Calu3 (cell line): ENCODE results near the gene RTRAF. TPM values are rescaled to one million over a fixed set of nuclear protein-coding genes. Genes with fewer than 3 reads are reported as not detected.

Experiments
- BruUV-seq: library from RNA; stranded (reverse); fragments of 400-500 nt; replicated peaks from 2 replicates; lab custom pipeline; 2021; lab: Mats Ljungman, UMichigan
- CTCF ChIA-PET: fragments of 300-600 bp; sonication (Branson Sonifier 250); formaldehyde crosslinking; loops from one replicate; lab custom pipeline; 2022; ENCODE audit warnings: antibody characterized with exemption; lab: Charles Lee
- DNase-seq: peaks from one replicate; pipeline ENCODE4 v3.0.0; 2022
- H3K27ac Mint-ChIP-seq: one replicate; pipeline ENCODE4 v1.8.0; 2022; ENCODE audit warnings: mixed read lengths; ENCODE audit not compliant: unreplicated experiment
- H3K27me3 Mint-ChIP-seq: one replicate; pipeline ENCODE4 v1.8.0; 2022; ENCODE audit warnings: mixed read lengths; ENCODE audit not compliant: unreplicated experiment
- H3K36me3 Mint-ChIP-seq: one replicate; pipeline ENCODE4 v1.8.0; 2022; ENCODE audit warnings: mild to moderate bottlenecking, moderate library complexity, mixed read lengths; ENCODE audit not compliant: insufficient read depth, unreplicated experiment
- H3K4me1 Mint-ChIP-seq: one replicate; pipeline ENCODE4 v1.8.0; 2022; ENCODE audit warnings: mild to moderate bottlenecking, low read depth, mixed read lengths; ENCODE audit not compliant: unreplicated experiment
- H3K4me3 Mint-ChIP-seq: one replicate; pipeline ENCODE4 v1.8.0; 2022; ENCODE audit warnings: mild to moderate bottlenecking, low read depth, moderate library complexity, mixed read lengths; ENCODE audit not compliant: unreplicated experiment
- H3K9me3 Mint-ChIP-seq: one replicate; pipeline ENCODE4 v1.8.0; 2022; ENCODE audit warnings: low read depth, mixed read lengths; ENCODE audit not compliant: unreplicated experiment
- intact Hi-C: fragments of 100-400 bp; cut with micrococcal nuclease; formaldehyde crosslinking; loops from one replicate; pipeline ENCODE4 v1.10.0; 2022; ENCODE audit not compliant: unreplicated experiment
- total RNA-seq: library from RNA; stranded (reverse); gene quantifications from 2 replicates; pipeline ENCODE4 v1.2.3, GENCODE V29; 2022
- TF ChIP-seq, protein P1 (sequence below): fragments of 200-600 bp; IDR thresholded peaks from one replicate; pipeline ENCODE4 v1.8.0; 2022; ENCODE audit warnings: antibody characterized with exemption; ENCODE audit not compliant: unreplicated experiment

RTRAF gene
- total RNA-seq, 1 experiment from 2014 or later, result 164 TPM

DNA sequence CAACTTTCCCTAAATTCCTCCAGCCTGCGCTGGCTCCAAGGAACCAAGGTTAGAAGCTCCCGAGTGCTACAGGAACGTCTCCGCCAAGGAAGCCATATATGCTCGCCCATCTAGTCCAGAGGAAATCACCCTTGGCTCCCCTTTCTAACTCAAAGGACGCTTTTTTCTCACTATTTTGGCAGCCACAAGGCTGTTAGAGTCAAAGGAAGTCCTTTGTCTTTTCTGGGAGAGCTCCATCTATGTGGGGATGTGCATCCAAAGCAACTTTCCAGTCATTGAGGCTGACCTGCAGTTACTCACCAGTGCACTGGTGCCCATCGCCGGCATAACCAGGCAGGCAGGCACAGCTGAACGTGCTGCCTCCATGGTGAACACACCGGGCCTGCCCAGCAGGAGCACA, 37.6 kb downstream of the RTRAF start:
- no peaks in the 10 kb centered on the region for H3K36me3 Mint-ChIP-seq
- H3K4me1 Mint-ChIP-seq, result no peaks in the 10 kb centered on the region
- no peak overlapping the region for H3K4me3 Mint-ChIP-seq
- no peak for DNase-seq
- no TSS peak for BruUV-seq
- H3K27me3 Mint-ChIP-seq, result peaks cover under 1% of the 10 kb centered on the region
- H3K9me3 Mint-ChIP-seq, result no peaks in the 10 kb centered on the region
- intact Hi-C loops, result no loop called here
- TF ChIP-seq, protein P1, sequence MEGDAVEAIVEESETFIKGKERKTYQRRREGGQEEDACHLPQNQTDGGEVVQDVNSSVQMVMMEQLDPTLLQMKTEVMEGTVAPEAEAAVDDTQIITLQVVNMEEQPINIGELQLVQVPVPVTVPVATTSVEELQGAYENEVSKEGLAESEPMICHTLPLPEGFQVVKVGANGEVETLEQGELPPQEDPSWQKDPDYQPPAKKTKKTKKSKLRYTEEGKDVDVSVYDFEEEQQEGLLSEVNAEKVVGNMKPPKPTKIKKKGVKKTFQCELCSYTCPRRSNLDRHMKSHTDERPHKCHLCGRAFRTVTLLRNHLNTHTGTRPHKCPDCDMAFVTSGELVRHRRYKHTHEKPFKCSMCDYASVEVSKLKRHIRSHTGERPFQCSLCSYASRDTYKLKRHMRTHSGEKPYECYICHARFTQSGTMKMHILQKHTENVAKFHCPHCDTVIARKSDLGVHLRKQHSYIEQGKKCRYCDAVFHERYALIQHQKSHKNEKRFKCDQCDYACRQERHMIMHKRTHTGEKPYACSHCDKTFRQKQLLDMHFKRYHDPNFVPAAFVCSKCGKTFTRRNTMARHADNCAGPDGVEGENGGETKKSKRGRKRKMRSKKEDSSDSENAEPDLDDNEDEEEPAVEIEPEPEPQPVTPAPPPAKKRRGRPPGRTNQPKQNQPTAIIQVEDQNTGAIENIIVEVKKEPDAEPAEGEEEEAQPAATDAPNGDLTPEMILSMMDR, result no peak
- H3K27ac Mint-ChIP-seq, result no peak overlapping the region
- CTCF ChIA-PET, result no interaction called here

DNA sequence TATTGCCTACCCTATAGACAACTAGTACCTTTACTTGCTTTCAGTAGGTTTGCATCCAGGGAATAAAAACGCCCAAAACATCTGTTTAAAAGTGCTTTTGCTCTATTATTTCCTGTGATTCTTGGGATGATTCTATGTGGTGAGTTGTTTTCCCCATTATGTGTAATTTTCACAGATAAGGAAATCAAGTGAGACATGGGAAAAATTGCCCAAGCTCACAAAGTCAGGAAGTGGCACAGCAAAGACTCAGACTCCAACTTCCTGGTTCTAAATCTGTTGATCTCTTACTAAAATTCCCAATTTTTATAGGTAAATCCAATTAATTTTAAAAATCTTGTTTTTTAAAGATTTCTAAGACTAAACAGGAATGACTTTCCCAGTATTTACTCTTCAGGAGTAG, 40.5 kb downstream of the RTRAF start:
- Mint-ChIP-seq H3K27me3 (peaks cover 14% of the 10 kb centered on the region), H3K4me1 (no peaks in the 10 kb centered on the region), H3K4me3 (no peak overlapping the region), H3K36me3 (no peaks in the 10 kb centered on the region), H3K27ac (no peak overlapping the region), H3K9me3 (no peaks in the 10 kb centered on the region)
- no peak for DNase-seq
- CTCF ChIA-PET, result no interaction called here
- intact Hi-C loops, result no loop called here
- BruUV-seq, result no TSS peak
- TF ChIP-seq, protein P1, result no peak

DNA sequence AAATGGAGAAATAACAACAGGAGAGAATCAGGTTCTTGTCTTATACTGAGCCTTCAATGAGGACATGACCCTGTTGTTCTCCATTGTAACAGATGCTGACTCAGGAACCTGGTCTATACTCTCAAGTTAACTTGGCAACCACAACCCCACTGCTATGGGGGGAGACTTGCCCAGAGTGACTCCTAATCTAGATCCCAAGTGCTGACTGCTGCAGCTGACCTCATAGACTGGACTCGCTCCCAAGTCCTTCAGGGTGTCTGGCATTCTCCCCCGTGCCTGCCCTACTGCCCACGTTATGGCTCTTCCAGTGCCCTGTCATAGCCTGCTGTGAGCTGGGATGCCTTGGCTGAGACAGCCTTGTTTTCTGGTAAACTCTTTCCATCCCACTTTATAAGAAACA, 42.4 kb downstream of the RTRAF start:
- Mint-ChIP-seq H3K4me1 (no peaks in the 10 kb centered on the region), H3K9me3 (no peaks in the 10 kb centered on the region), H3K27ac (no peak overlapping the region), H3K4me3 (no peak overlapping the region), H3K36me3 (no peaks in the 10 kb centered on the region), H3K27me3 (peaks cover 28% of the 10 kb centered on the region)
- no peak for DNase-seq
- TF ChIP-seq, protein P1, result no peak
- no TSS peak for BruUV-seq
- intact Hi-C loops, result no loop called here
- CTCF ChIA-PET, result interaction anchor here (1.0 kb wide), 1 partner anchor 14 kb away, joined by 3 read pairs; no protein-coding TSS in a partner anchor

DNA sequence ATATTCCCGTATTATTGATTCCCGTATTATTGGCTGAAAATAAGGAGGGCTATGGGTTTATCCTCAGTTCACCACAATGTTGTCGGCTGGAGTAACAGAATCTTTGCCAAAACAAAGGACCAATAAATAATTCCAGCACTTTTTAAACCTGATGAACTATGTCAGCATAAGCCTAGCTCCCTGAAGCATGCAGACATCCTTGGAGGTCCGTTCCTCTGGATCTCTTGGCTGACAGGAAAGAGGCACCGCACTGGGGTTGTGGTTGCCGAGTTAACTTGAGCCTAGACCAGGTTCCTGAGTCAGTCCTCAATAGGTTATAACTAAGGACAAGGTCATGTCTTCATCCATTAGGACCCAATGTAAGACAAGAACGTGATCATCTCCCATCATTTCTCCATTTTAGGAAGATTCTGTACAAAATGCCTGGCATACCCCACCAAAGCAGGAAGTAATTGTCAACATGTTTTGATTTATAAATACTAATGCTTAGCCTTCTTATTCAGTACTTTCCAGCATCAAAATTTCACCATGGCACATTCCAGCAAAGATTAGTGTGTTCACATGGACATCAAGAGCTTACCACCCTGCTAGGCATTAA, 43.0 kb downstream of the RTRAF start:
- no TSS peak for BruUV-seq
- no peak overlapping the region for H3K27ac Mint-ChIP-seq
- TF ChIP-seq, protein P1, result no peak
- peaks cover 32% of the 10 kb centered on the region for H3K27me3 Mint-ChIP-seq
- H3K4me3 Mint-ChIP-seq, result no peak overlapping the region
- H3K36me3 Mint-ChIP-seq, result no peaks in the 10 kb centered on the region
- no peak for DNase-seq
- intact Hi-C loops, result no loop called here
- no peaks in the 10 kb centered on the region for H3K9me3 Mint-ChIP-seq
- CTCF ChIA-PET, result interaction anchor here (1.0 kb wide), 1 partner anchor 14 kb away, joined by 3 read pairs; no protein-coding TSS in a partner anchor
- no peaks in the 10 kb centered on the region for H3K4me1 Mint-ChIP-seq
